HCT116 (cell line): Measurements from ENCODE around the gene GSC. TPM values are rescaled to one million over a fixed set of nuclear protein-coding genes. Genes with fewer than 3 reads are reported as not detected.

Experiments used
- ATAC-seq: fragments of 200-7000 bp; cut with Tn5 transposase; 2 replicates; pipeline ENCODE4 v1.9.1; 2020; ENCODE audit warnings: mild to moderate bottlenecking, moderate library complexity
- BruUV-seq: library from RNA; stranded (reverse); fragments of 400-500 nt; replicated peaks from 2 replicates; lab custom pipeline; 2021; lab: Mats Ljungman, UMichigan
- CTCF ChIA-PET: fragments of 300-600 bp; sonication (Branson Sonifier 250); formaldehyde crosslinking; loops from one replicate; lab custom pipeline; 2021; ENCODE audit warnings: antibody characterized with exemption; lab: Charles Lee
- POLR2A ChIA-PET: fragments of 300-600, 350-600 bp; sonication (Branson Sonifier 250); formaldehyde crosslinking; loops from one replicate; lab custom pipeline; 2021; ENCODE audit warnings: antibody characterized with exemption; lab: Charles Lee
- RAD21 ChIA-PET, 2 experiments: fragments of 300-600 bp; sonication (Branson Sonifier 250); formaldehyde crosslinking; loops; one replicate each; lab custom pipeline; 2023; ENCODE audit warnings: low total read pairs in 2 of 2; ENCODE audit not compliant: uncharacterized antibody in 2 of 2, unreplicated experiment in 2 of 2, low non-redundant PET in 1 of 2; lab: Charles Lee
- DNase-seq: peaks from one replicate; pipeline ENCODE4 v3.0.0-alpha.2; 2010; ENCODE audit warnings: low read depth, low spot score
- H2AFZ ChIP-seq: fragments of 200-600 bp; shearing (Covaris generic), sonication (generic); 2 replicates; pipeline ENCODE4 v1.6.1; 2017; ENCODE audit warnings: low read depth, mixed run types, mixed read lengths, antibody characterized with exemption, low read length; ENCODE audit not compliant: poor library complexity, severe bottlenecking
- H3K27ac ChIP-seq: 2 replicates; pipeline ENCODE4 v1.5.1; 2012; ENCODE audit warnings: low read depth, low read length
- H3K27me3 ChIP-seq: fragments of 200-600 bp; sonication (generic); 2 replicates; pipeline ENCODE4 v1.6.1; 2016; ENCODE audit warnings: mixed run types, low read length, mixed read lengths; ENCODE audit not compliant: insufficient read depth
- H3K36me3 ChIP-seq, 2 experiments: fragments of 200-500 bp in 1 of 2; fragments of 200-600 bp in 1 of 2; sonication (Bioruptor generic) in 1 of 2; sonication (generic) in 1 of 2; 2 replicates each; pipeline versions ENCODE4 v1.5.1 to v1.6.1; 2014 to 2016; ENCODE audit warnings: low read length in 2 of 2, inconsistent platforms in 1 of 2, mixed read lengths in 1 of 2, mixed run types in 1 of 2; ENCODE audit not compliant: insufficient read depth in 2 of 2, control insufficient read depth in 1 of 2
- H3K4me1 ChIP-seq, 2 experiments: fragments of 200-600 bp in 1 of 2; sonication (generic) in 1 of 2; 2 replicates each; pipeline versions ENCODE4 v1.5.1 to v1.6.1; 2012 to 2017; ENCODE audit warnings: low read length in 2 of 2, inconsistent platforms in 1 of 2, mild to moderate bottlenecking in 1 of 2, mixed read lengths in 1 of 2, mixed run types in 1 of 2, moderate library complexity in 1 of 2; ENCODE audit not compliant: insufficient read depth in 2 of 2, control insufficient read depth in 1 of 2
- H3K4me2 ChIP-seq: fragments of 200-600 bp; sonication (generic); 2 replicates; pipeline ENCODE4 v1.6.1; 2017; ENCODE audit warnings: mixed run types, low read length, mixed read lengths
- H3K4me3 ChIP-seq, 2 experiments: fragments of 200-600 bp in 1 of 2; sonication (generic) in 1 of 2; replicated peaks in 1 of 2; 2 replicates each; pipeline ENCODE4 v1.5.1; 2011 to 2016; ENCODE audit warnings: low read length in 2 of 2, control low read depth in 1 of 2, low read depth in 1 of 2, mild to moderate bottlenecking in 1 of 2, mixed read lengths in 1 of 2, mixed run types in 1 of 2
- H3K79me2 ChIP-seq: fragments of 200-600 bp; sonication (generic); 2 replicates; pipeline ENCODE4 v1.6.1; 2017; ENCODE audit warnings: mild to moderate bottlenecking, mixed run types, low read length, moderate library complexity, mixed read lengths; ENCODE audit not compliant: insufficient read depth
- H3K9ac ChIP-seq: fragments of 200-600 bp; sonication (generic); 2 replicates; pipeline ENCODE4 v1.6.1; 2016; ENCODE audit warnings: low read length, mixed read lengths
- H3K9me2 ChIP-seq: fragments of 200-600 bp; sonication (generic), shearing (Covaris generic); 2 replicates; pipeline ENCODE4 v1.6.1; 2017; ENCODE audit warnings: mixed run types, mild to moderate bottlenecking, moderate library complexity; ENCODE audit not compliant: insufficient read depth
- H3K9me3 ChIP-seq, 2 experiments: fragments of 200-500 bp in 1 of 2; fragments of 200-600 bp in 1 of 2; sonication (Bioruptor generic) in 1 of 2; sonication (generic) in 1 of 2; 2 replicates each; pipeline ENCODE4 v1.6.1; 2014 to 2017; ENCODE audit warnings: low read length in 2 of 2, mixed read lengths in 2 of 2, inconsistent platforms in 1 of 2, low read depth in 1 of 2, mild to moderate bottlenecking in 1 of 2, mixed run types in 1 of 2, moderate library complexity in 1 of 2; ENCODE audit not compliant: control insufficient read depth in 1 of 2, insufficient read depth in 1 of 2
- H4K20me1 ChIP-seq: fragments of 200-600 bp; sonication (generic), shearing (Covaris generic); 2 replicates; pipeline ENCODE4 v1.6.1; 2017; ENCODE audit warnings: mixed run types, mild to moderate bottlenecking, moderate library complexity; ENCODE audit not compliant: insufficient read depth
- FOSL1 ChIP-seq: IDR thresholded peaks from 2 replicates; pipeline ENCODE4 v1.6.1; 2012; ENCODE audit warnings: low read depth
- REST ChIP-seq: IDR thresholded peaks from 2 replicates; pipeline ENCODE4 v1.6.1; 2012; ENCODE audit warnings: low read depth
- YY1 ChIP-seq: IDR thresholded peaks from 2 replicates; pipeline ENCODE4 v1.6.1; 2011; ENCODE audit warnings: low read length, low read depth, moderate library complexity, mild to moderate bottlenecking; ENCODE audit not compliant: insufficient replicate concordance; ENCODE audit errors: extremely low read depth
- ZNF274 ChIP-seq: fragments of 200-500 bp; sonication (Bioruptor generic); IDR thresholded peaks from 2 replicates; pipeline ENCODE4 v1.6.1; 2014; ENCODE audit warnings: mild to moderate bottlenecking, low read depth, low read length, inconsistent platforms
- intact Hi-C: fragments of 100-400 bp; cut with micrococcal nuclease; formaldehyde crosslinking; loops from 2 replicates; pipeline ENCODE4 v1.10.0; 2022
- total RNA-seq: library from RNA; stranded (reverse); gene quantifications from one replicate; pipeline ENCODE4 v1.2.1, GENCODE V29; 2021; ENCODE audit not compliant: unreplicated experiment

GSC gene
- total RNA-seq, 1 experiment from 2014 or later = not detected

GRCh38 chr14:94768141-94768520, 1.8 kb downstream of the GSC start (continued):
- no peak for TF ChIP-seq REST
- no peak for TF ChIP-seq ZNF274
- TF ChIP-seq YY1 = no peak

GRCh38 chr14:94767321-94767878, 2.5 kb downstream of the GSC start:
- CTCF ChIA-PET = no interaction called here
- POLR2A ChIA-PET = no interaction called here

More at GRCh38 chr14:94767321-94767878, 2.5 kb downstream of the GSC start:
- H3K79me2 ChIP-seq = no peaks in the 10 kb centered on the region
- BruUV-seq = no TSS peak
- RAD21 ChIA-PET = no interaction called here
- no peak for ATAC-seq
- H3K27me3 ChIP-seq = 0 out of 2 replicates have a peak, but pooled peaks cover 4% of the 10 kb centered on the region
- no peak overlapping the region for H3K27ac ChIP-seq
- H3K9me2 ChIP-seq = no peaks in the 10 kb centered on the region
- no peak for TF ChIP-seq YY1
- TF ChIP-seq FOSL1 = no peak
- no peak overlapping the region for H3K4me2 ChIP-seq
- no peak for DNase-seq
- no peak overlapping the region for H3K4me3 ChIP-seq
- intact Hi-C loops = no loop called here
- peaks cover 0 to 4% of the 10 kb centered on the region in 2 experiments; a peak in 1 of 4 replicates for H3K4me1 ChIP-seq
- H2AFZ ChIP-seq = no peak overlapping the region
- H3K36me3 ChIP-seq = no peaks in the 10 kb centered on the region
- no peak overlapping the region for H3K9ac ChIP-seq
- no peaks in the 10 kb centered on the region for H4K20me1 ChIP-seq
- H3K9me3 ChIP-seq = no peaks in the 10 kb centered on the region
